Measurements from ENCODE around the gene TUBGCP3.

TUBGCP3 gene

GRCh38 chr13:112469071-112469745 is 118.7 kb downstream of the TUBGCP3 start:
- Histone ChIP-seq H3K36me3 (ENCODE audit: control insufficient read depth, insufficient read depth, low read length) (no peaks in the 10 kb centered on the region), H3K27me3 (replicated peaks; ENCODE audit: control insufficient read depth, insufficient read depth, low read length) (no peaks in the 10 kb centered on the region), H3K4me3 (replicated peaks; ENCODE audit: low read depth, low read length) (no peak overlapping the region)
- no peak for TF ChIP-seq CTCF (IDR thresholded peaks at IDR 0.05; ENCODE audit: insufficient read depth, low read length, poor library complexity, severe bottlenecking)
- DNase-seq (ENCODE audit: extremely low read depth, insufficient read length), result no peak

- H3K27me3 ChIP-seq (replicated peaks; ENCODE audit: control insufficient read depth, insufficient read depth, low read length), result no peaks in the 10 kb centered on the region
- H3K4me3 ChIP-seq (replicated peaks; ENCODE audit: low read depth, low read length), result no peak overlapping the region
- no peaks in the 10 kb centered on the region for H3K36me3 ChIP-seq (ENCODE audit: control insufficient read depth, insufficient read depth, low read length)
- no peak for DNase-seq (ENCODE audit: extremely low read depth, insufficient read length)
- TF ChIP-seq CTCF (IDR thresholded peaks at IDR 0.05; ENCODE audit: insufficient read depth, low read length, poor library complexity, severe bottlenecking), result no peak
Measured at GRCh38 chr13:112468069-112468468, 119.9 kb downstream of the TUBGCP3 start.

GRCh38 chr13:112467236-112467635 is 120.7 kb downstream of the TUBGCP3 start:
- Histone ChIP-seq H3K4me3 (replicated peaks; ENCODE audit: low read depth, low read length) (no peak overlapping the region), H3K36me3 (ENCODE audit: control insufficient read depth, insufficient read depth, low read length) (no peaks in the 10 kb centered on the region), H3K27me3 (replicated peaks; ENCODE audit: control insufficient read depth, insufficient read depth, low read length) (no peaks in the 10 kb centered on the region)
- no peak for DNase-seq (ENCODE audit: extremely low read depth, insufficient read length)
- TF ChIP-seq CTCF (IDR thresholded peaks at IDR 0.05; ENCODE audit: insufficient read depth, low read length, poor library complexity, severe bottlenecking), result no peak

- Histone ChIP-seq H3K36me3 (ENCODE audit: control insufficient read depth, insufficient read depth, low read length) (no peaks in the 10 kb centered on the region), H3K27me3 (replicated peaks; ENCODE audit: control insufficient read depth, insufficient read depth, low read length) (no peaks in the 10 kb centered on the region), H3K4me3 (replicated peaks; ENCODE audit: low read depth, low read length) (no peak overlapping the region)
- DNase-seq (ENCODE audit: extremely low read depth, insufficient read length), result no peak
- no peak for TF ChIP-seq CTCF (IDR thresholded peaks at IDR 0.05; ENCODE audit: insufficient read depth, low read length, poor library complexity, severe bottlenecking)
Measured at GRCh38 chr13:112466132-112467058, 121.6 kb downstream of the TUBGCP3 start.

- DNase-seq (ENCODE audit: extremely low read depth, insufficient read length), result no peak
- Histone ChIP-seq H3K4me3 (replicated peaks; ENCODE audit: low read depth, low read length) (no peak overlapping the region), H3K36me3 (ENCODE audit: control insufficient read depth, insufficient read depth, low read length) (no peaks in the 10 kb centered on the region), H3K27me3 (replicated peaks; ENCODE audit: control insufficient read depth, insufficient read depth, low read length) (no peaks in the 10 kb centered on the region)
- no peak for TF ChIP-seq CTCF (IDR thresholded peaks at IDR 0.05; ENCODE audit: insufficient read depth, low read length, poor library complexity, severe bottlenecking)
Measured at GRCh38 chr13:112465251-112466131, 122.5 kb downstream of the TUBGCP3 start.

Data from GM06990 (cell line).